K562 (cell line): ENCODE results near the gene C10orf143. TPM values are rescaled to one million over a fixed set of nuclear protein-coding genes. Genes with fewer than 3 reads are reported as not detected.

Experiments
- CCNT2 ChIP-seq: IDR thresholded peaks from 2 replicates; pipeline ENCODE4 v1.6.1; 2011; ENCODE audit warnings: borderline replicate concordance, low read depth, mild to moderate bottlenecking, moderate library complexity, mixed read lengths, low read length; ENCODE audit not compliant: insufficient read length; ENCODE audit errors: extremely low read depth
- ESRRA ChIP-seq: fragments of 450-650 bp; IDR thresholded peaks from 2 replicates; pipeline ENCODE4 v1.6.1; 2014; ENCODE audit warnings: low read depth, mild to moderate bottlenecking, moderate library complexity, borderline replicate concordance
- FIP1L1 ChIP-seq: fragments of 200-400 bp; formaldehyde crosslinking; IDR thresholded peaks from 2 replicates; pipeline ENCODE4 v1.6.1; 2018; ENCODE audit warnings: mild to moderate bottlenecking, low read depth, low read length; ENCODE audit not compliant: poor library complexity, severe bottlenecking
- L3MBTL2 ChIP-seq: fragments of 450-650 bp; IDR thresholded peaks from 2 replicates; pipeline ENCODE4 v1.6.1; 2016; ENCODE audit warnings: mild to moderate bottlenecking, moderate library complexity
- MYC ChIP-seq, 2 experiments: fragments of 250-450 bp in 1 of 2; sonication (Bioruptor Pico) in 1 of 2; IDR thresholded peaks; 2 replicates each; pipeline versions ENCODE4 v1.5.1 to v1.6.1; 2012 to 2021; ENCODE audit warnings: low read depth in 2 of 2, borderline replicate concordance in 1 of 2, improper control_type of control experiment in 1 of 2, low read length in 1 of 2, mild to moderate bottlenecking in 1 of 2, moderate library complexity in 1 of 2
- NONO ChIP-seq, 2 experiments: fragments of 200-400 bp in 1 of 2; fragments of 450-650 bp in 1 of 2; formaldehyde crosslinking in 1 of 2; IDR thresholded peaks; 2 replicates each; pipeline ENCODE4 v1.6.1; 2017; ENCODE audit warnings: low read depth in 2 of 2, mild to moderate bottlenecking in 2 of 2, moderate library complexity in 2 of 2, low read length in 1 of 2
- SIN3A ChIP-seq, 2 experiments: fragments of 150-350 bp in 1 of 2; IDR thresholded peaks; 2 replicates each; pipeline ENCODE4 v1.6.1; 2011 to 2016; ENCODE audit warnings: borderline replicate concordance in 2 of 2, low read depth in 2 of 2, low read length in 2 of 2, mild to moderate bottlenecking in 2 of 2, moderate library complexity in 2 of 2; ENCODE audit not compliant: control insufficient read depth in 1 of 2
- ZBTB1 ChIP-seq: sonication (generic); formaldehyde crosslinking; IDR thresholded peaks from 2 replicates; pipeline ENCODE4 v1.8.1; 2023; ENCODE audit warnings: missing genetic modification reagents, low read depth, mild to moderate bottlenecking, borderline replicate concordance
- ZNF76 ChIP-seq: fragments of 250-450 bp; sonication (Bioruptor Pico); IDR thresholded peaks from 2 replicates; pipeline ENCODE4 v1.4.0; 2020; ENCODE audit warnings: mild to moderate bottlenecking, moderate library complexity, borderline replicate concordance
- polyA plus RNA-seq, 8 experiments: library from polyadenylated mRNA; depleted of rRNA in 4 of 8; stranded (reverse) in 5 of 8; unstranded in 3 of 8; fragments of >200 nt; fragmentation: Nextera tagmentation in 2 of 8; fragmentation: Illumina TruSeq in 1 of 8; extraction: Ambion mirVana in 2 of 8; extraction: Trizol in 1 of 8; gene quantifications; 2 replicates each; pipeline versions ENCODE4 v1.2.1 to v1.2.3, GENCODE V29; 2011 to 2014; ENCODE audit warnings: inconsistent platforms in 1 of 8, missing spikeins in 1 of 8
- total RNA-seq, 7 experiments: library from RNA; depleted of rRNA in 6 of 7; stranded (reverse); fragments of >200 nt in 6 of 7; fragmentation: Illumina TruSeq in 2 of 7; extraction: Trizol in 2 of 7; gene quantifications; 2 replicates each; pipeline versions ENCODE4 v1.2.1 to v1.2.3, GENCODE V29; 2011 to 2021; ENCODE audit warnings: low replicate concordance in 1 of 7
- TF ChIP-seq, protein P1 (sequence below): fragments of 250-450 bp; sonication (Bioruptor Pico); IDR thresholded peaks from 2 replicates; pipeline ENCODE4 v1.5.0; 2021; ENCODE audit warnings: mild to moderate bottlenecking, moderate library complexity
- TF ChIP-seq, protein P2 (sequence below), 2 experiments: IDR thresholded peaks in 1 of 2; conservative IDR thresholded peaks in 1 of 2; 2 replicates each; pipeline ENCODE4 v1.6.1; 2016; ENCODE audit warnings: low read depth in 2 of 2, mild to moderate bottlenecking in 1 of 2, missing compliant biosample characterization in 1 of 2, missing genetic modification characterization in 1 of 2, moderate library complexity in 1 of 2
- TF ChIP-seq, protein P3 (sequence below): fragments of 250-450 bp; sonication (Bioruptor Pico); IDR thresholded peaks from 2 replicates; pipeline ENCODE4 v1.8.0; 2022; ENCODE audit warnings: moderate library complexity, mild to moderate bottlenecking, inconsistent platforms
- TF ChIP-seq, protein P4 (sequence below): fragments of 250-450 bp; sonication (Bioruptor Pico); IDR thresholded peaks from 2 replicates; pipeline ENCODE4 v1.4.0; 2020

C10orf143 gene
- total and polyA plus RNA-seq, 9 of the 15 experiments (the other 6 are each of a cell fraction or from before 2014, with no cell fraction given), result 0.07 to 0.42 (median 0.25) TPM; not detected in 2

DNA sequence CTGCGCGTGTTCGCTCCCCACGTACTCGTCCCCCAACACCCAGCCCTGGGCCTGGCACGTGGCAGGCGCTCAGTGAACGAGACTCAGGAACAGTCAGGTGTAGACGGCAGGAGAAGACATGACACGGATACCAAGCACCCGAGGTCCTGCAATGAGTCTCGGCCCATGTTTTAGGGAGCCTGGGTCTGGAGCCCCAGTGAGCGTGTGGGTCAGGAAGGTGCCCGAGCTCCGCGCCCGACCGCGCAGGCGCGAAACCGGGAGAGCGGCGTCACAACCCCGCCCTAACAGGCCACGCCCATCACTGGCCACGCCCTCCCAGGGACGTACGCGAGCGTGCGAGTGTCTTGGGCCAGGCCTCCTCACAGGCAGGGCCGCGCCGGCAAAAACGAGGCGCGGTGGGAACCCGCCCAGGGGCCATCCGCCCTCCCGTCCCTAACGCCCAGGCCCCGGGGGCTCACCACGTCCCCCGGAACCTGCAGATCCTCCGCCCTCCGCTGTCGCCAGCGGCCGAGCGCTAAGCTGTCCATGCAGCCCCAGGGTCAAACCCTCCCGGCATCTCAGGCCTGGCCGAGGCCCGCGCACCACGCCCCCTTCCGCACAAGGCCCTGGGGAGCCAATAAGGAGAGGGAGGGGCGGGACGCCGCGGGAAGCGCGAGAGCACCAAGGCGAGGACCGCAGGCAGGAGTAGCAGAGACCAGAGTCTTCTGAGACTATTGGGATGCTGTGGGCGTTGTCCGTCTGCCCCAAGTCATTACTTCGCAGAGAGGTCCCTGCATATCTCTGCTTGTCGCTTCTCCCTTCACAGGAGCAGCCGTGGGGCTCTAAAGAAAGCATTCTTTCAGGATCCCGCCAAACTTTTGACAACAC lies at the start of gene C10orf143 (continued):
- TF ChIP-seq SIN3A (IDR thresholded peaks at IDR 0.05; ENCODE audit: borderline replicate concordance in 2 of 2, control insufficient read depth in 1 of 2, low read depth in 2 of 2, low read length in 2 of 2) (0 out of 4 replicates have a peak, but pooled peaks have one; percentile 12 to 32), NONO (IDR thresholded peaks at IDR 0.05; ENCODE audit: low read depth in 2 of 2, low read length in 1 of 2) (peak; percentile 36 to 50; a peak in 1 of 4 replicates), ZNF76 (CRISPR knock-in tag) (peak; percentile 26; the same call in 1 of the 2 replicates), L3MBTL2 (peak; percentile 94), MYC (IDR thresholded peaks at IDR 0.05; ENCODE audit: low read depth, low read length) (peak; percentile 88), MYC (CRISPR knock-in tag; IDR thresholded peaks at IDR 0.05; ENCODE audit: borderline replicate concordance, low read depth) (no peak), CCNT2 (peak; percentile 48), FIP1L1 (peak; percentile 40), ZBTB1 (0 out of 2 replicates have a peak, but pooled peaks have one; percentile 14), ESRRA (peak; percentile 73)
- TF ChIP-seq, protein P1, sequence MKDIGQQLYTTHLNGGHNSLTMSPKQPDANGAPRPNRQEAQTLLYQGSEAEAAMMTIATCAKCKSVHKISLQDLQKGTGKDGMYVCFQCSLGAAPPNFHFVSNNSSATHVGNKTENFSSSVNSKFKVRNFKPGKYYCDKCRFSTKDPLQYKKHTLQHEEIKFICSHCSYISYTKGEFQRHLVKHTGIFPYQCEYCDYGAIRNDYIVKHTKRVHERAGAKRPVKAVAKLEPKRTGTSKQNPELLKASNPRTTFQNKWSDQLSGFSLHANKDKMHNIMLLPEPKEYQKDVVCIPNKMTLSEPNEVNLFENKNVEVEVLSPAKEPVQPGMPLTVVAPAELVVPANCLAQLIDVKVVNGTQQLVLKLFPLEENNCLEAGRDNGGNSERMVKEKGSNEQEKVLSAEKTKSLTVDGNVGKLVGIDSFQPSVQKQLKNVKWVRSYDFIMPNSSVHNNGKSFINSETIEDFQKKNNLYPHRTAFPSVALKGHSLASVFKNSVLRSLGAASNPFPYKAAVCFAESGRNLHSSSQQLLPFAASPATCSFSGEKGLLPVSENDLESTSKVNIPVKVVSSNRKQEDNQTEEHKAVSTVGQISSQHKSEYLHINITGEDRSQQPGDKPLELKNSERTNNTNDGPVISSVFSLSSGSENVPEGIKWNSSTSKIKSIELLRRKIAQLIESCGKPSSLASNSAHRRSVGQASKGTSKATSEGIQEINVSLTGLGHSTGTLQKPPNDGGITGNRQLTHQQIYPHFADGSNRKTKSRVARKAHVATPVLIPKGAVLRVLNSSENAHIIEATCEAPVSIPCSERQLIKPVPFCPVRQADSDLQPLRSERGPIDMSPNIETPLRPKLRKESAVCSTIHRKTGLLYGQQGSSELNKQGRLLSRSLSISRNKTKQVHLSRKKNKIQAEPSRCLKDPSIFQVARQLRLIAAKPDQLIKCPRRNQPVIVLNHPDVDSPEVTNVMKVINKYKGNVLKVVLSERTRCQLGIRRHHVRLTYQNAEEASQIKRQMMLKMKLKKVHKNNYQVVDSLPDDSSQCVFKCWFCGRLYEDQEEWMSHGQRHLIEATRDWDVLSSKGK (CRISPR knock-in tag), result no peak
- TF ChIP-seq, protein P2, sequence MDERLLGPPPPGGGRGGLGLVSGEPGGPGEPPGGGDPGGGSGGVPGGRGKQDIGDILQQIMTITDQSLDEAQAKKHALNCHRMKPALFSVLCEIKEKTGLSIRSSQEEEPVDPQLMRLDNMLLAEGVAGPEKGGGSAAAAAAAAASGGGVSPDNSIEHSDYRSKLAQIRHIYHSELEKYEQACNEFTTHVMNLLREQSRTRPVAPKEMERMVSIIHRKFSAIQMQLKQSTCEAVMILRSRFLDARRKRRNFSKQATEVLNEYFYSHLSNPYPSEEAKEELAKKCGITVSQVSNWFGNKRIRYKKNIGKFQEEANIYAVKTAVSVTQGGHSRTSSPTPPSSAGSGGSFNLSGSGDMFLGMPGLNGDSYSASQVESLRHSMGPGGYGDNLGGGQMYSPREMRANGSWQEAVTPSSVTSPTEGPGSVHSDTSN (CRISPR knock-in tag; IDR thresholded peaks at IDR 0.05; ENCODE audit: low read depth), result peak; percentile 27; the same call in 1 of the 2 replicates
- TF ChIP-seq, protein P2 (tag; conservative IDR thresholded peaks at IDR 0.05; ENCODE audit: low read depth), result no peak
- TF ChIP-seq, protein P3, sequence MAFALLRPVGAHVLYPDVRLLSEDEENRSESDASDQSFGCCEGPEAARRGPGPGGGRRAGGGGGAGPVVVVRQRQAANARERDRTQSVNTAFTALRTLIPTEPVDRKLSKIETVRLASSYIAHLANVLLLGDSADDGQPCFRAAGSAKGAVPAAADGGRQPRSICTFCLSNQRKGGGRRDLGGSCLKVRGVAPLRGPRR, result no peak
- TF ChIP-seq, protein P4, sequence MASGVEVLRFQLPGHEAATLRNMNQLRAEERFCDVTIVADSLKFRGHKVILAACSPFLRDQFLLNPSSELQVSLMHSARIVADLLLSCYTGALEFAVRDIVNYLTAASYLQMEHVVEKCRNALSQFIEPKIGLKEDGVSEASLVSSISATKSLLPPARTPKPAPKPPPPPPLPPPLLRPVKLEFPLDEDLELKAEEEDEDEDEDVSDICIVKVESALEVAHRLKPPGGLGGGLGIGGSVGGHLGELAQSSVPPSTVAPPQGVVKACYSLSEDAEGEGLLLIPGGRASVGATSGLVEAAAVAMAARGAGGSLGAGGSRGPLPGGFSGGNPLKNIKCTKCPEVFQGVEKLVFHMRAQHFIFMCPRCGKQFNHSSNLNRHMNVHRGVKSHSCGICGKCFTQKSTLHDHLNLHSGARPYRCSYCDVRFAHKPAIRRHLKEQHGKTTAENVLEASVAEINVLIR (CRISPR knock-in tag), result no peak
